HCT116 (cell line): ENCODE data around the gene ADAMTSL2.

Experiments used
- CTCF ChIP-seq, 3 experiments: fragments of 200-600 bp in 1 of 3; sonication (generic) in 1 of 3; IDR thresholded peaks in 2 of 3; conservative IDR thresholded peaks in 1 of 3; 2 replicates each; pipeline ENCODE4 v1.5.1; 2012 to 2017; ENCODE audit warnings: low read depth in 2 of 3, low read length in 2 of 3, antibody characterized with exemption in 1 of 3, borderline replicate concordance in 1 of 3, control low read depth in 1 of 3, mild to moderate bottlenecking in 1 of 3, mixed read lengths in 1 of 3, mixed run types in 1 of 3, moderate library complexity in 1 of 3; ENCODE audit not compliant: insufficient read depth in 1 of 3
- EZH2 ChIP-seq: fragments of 200-600 bp; sonication (generic); IDR thresholded peaks from 2 replicates; pipeline ENCODE4 v1.6.1; 2017; ENCODE audit warnings: antibody characterized with exemption, mixed run types
- EZH2phosphoT487 ChIP-seq: fragments of 200-600 bp; IDR thresholded peaks from 2 replicates; pipeline ENCODE4 v1.6.1; 2018; ENCODE audit warnings: antibody characterized with exemption, borderline replicate concordance
- MAX ChIP-seq: IDR thresholded peaks from 2 replicates; pipeline ENCODE4 v1.6.1; 2012
- POLR2A ChIP-seq: IDR thresholded peaks from 2 replicates; pipeline ENCODE4 v1.7.0; 2011; ENCODE audit warnings: borderline replicate concordance; ENCODE audit not compliant: insufficient read depth, insufficient read length; ENCODE audit errors: extremely low read depth
- RAD21 ChIP-seq: IDR thresholded peaks from 2 replicates; pipeline ENCODE4 v1.6.1; 2012; ENCODE audit warnings: low read depth, mild to moderate bottlenecking
- SIN3A ChIP-seq: IDR thresholded peaks from 2 replicates; pipeline ENCODE4 v1.6.1; 2012; ENCODE audit warnings: low read depth
- SP1 ChIP-seq: IDR thresholded peaks from 2 replicates; pipeline ENCODE4 v1.6.1; 2012; ENCODE audit warnings: low read depth
- YY1 ChIP-seq: IDR thresholded peaks from 2 replicates; pipeline ENCODE4 v1.6.1; 2011; ENCODE audit warnings: low read length, low read depth, moderate library complexity, mild to moderate bottlenecking; ENCODE audit not compliant: insufficient replicate concordance; ENCODE audit errors: extremely low read depth

GRCh38 chr9:133584559-133585476 is 50.3 kb downstream of the ADAMTSL2 start:
- TF ChIP-seq CTCF (IDR thresholded peaks at IDR 0.05 in 2 of 3, conservative IDR thresholded peaks at IDR 0.05 in 1 of 3; ENCODE audit: borderline replicate concordance in 1 of 3, insufficient read depth in 1 of 3, low read depth in 2 of 3, low read length in 2 of 3), result no peak
- TF ChIP-seq MAX, result no peak
- TF ChIP-seq EZH2, result no peak
- TF ChIP-seq EZH2phosphoT487, result no peak
- no peak for TF ChIP-seq POLR2A
- TF ChIP-seq YY1, result no peak
- no peak for TF ChIP-seq SIN3A
- TF ChIP-seq RAD21, result no peak
- no peak for TF ChIP-seq SP1
